ENCODE results near the gene ABHD8.

DNA sequence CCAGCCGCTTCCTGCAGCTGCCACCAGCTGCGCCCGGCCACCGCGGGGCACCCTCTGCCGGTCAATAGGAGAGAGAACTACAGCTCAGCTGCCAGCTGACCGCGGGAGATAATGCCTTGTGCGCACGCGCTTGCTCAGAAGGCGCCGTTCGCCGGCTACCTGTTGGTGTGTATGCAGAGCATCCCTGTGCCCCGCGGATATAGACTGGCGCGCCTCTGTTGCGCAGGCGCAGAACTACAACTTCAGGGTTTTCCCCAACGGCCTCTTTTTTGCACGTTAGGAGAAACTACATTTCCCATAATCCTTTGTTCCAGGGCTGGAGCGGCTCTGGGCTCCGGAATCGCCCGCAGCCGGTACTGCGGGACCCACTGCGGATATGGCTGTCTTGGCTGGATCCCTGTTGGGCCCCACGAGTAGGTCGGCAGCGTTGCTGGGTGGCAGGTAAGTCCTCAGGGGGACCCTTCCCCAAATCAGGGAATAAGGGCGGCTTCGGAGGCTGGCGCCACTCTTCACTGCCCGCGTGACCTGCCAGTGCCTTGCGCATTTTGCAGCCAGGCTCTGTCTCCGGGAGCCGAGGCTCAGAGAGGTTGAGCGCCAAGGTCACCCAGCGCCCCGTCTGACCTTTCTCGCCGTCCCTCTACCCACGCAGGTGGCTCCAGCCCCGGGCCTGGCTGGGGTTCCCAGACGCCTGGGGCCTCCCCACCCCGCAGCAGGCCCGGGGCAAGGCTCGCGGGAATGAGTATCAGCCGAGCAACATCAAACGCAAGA lies 2.5 kb upstream of the ABHD8 start, which contains the start of gene MRPL34:
- TF ChIP-seq, protein P1, sequence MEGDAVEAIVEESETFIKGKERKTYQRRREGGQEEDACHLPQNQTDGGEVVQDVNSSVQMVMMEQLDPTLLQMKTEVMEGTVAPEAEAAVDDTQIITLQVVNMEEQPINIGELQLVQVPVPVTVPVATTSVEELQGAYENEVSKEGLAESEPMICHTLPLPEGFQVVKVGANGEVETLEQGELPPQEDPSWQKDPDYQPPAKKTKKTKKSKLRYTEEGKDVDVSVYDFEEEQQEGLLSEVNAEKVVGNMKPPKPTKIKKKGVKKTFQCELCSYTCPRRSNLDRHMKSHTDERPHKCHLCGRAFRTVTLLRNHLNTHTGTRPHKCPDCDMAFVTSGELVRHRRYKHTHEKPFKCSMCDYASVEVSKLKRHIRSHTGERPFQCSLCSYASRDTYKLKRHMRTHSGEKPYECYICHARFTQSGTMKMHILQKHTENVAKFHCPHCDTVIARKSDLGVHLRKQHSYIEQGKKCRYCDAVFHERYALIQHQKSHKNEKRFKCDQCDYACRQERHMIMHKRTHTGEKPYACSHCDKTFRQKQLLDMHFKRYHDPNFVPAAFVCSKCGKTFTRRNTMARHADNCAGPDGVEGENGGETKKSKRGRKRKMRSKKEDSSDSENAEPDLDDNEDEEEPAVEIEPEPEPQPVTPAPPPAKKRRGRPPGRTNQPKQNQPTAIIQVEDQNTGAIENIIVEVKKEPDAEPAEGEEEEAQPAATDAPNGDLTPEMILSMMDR (IDR thresholded peaks at IDR 0.05; ENCODE audit: low read length), result peak; percentile 78
- TF ChIP-seq EZH2 (IDR thresholded peaks at IDR 0.05; ENCODE audit: borderline replicate concordance, low read length), result no peak

All from OCI-LY1 (cell line).